HG03135 (cell line): ENCODE results near the gene FAM72D.
"Not testable (repeated sequence)": the region's sequence is repeated elsewhere in the genome, so short reads cannot be mapped to it uniquely, and the experiment has no call there.

Source experiments
- ATAC-seq: cut with Tn5 transposase; IDR thresholded peaks from one replicate; pipeline ENCODE4 v1.9.1; 2021; ENCODE audit warnings: mild to moderate bottlenecking, moderate library complexity; ENCODE audit not compliant: unreplicated experiment

The FAM72D gene

GRCh38 chr1:145082483-145083255, 13.1 kb upstream of the FAM72D start:
- not testable (repeated sequence) for ATAC-seq

- not testable (repeated sequence) for ATAC-seq
Observed at GRCh38 chr1:145093517-145094149, 2.1 kb upstream of the FAM72D start.

GRCh38 chr1:145094655-145095211, 1.0 kb upstream of the FAM72D start:
- peak; percentile 11 for ATAC-seq

- not testable (repeated sequence) for ATAC-seq
Observed at GRCh38 chr1:145101725-145102124, 6.0 kb downstream of the FAM72D start.

- ATAC-seq: not testable (repeated sequence)
Observed at GRCh38 chr1:145103294-145103693, 7.5 kb downstream of the FAM72D start.

- ATAC-seq: not testable (repeated sequence)
Observed at GRCh38 chr1:145111674-145112073, 15.9 kb downstream of the FAM72D start.

- ATAC-seq: not testable (repeated sequence)
Observed at GRCh38 chr1:145112703-145113102, 16.9 kb downstream of the FAM72D start.

GRCh38 chr1:145114560-145115057, 18.8 kb downstream of the FAM72D start:
- ATAC-seq: not testable (repeated sequence)

- ATAC-seq: not testable (repeated sequence)
Observed at GRCh38 chr1:145115587-145116493, 20.1 kb downstream of the FAM72D start.

- not testable (repeated sequence) for ATAC-seq
Observed at GRCh38 chr1:145119842-145120241, 24.1 kb downstream of the FAM72D start.

GRCh38 chr1:145122344-145123061, 26.7 kb downstream of the FAM72D start:
- ATAC-seq: not testable (repeated sequence)

GRCh38 chr1:145123062-145123395, 27.3 kb downstream of the FAM72D start:
- not testable (repeated sequence) for ATAC-seq

- not testable (repeated sequence) for ATAC-seq
Observed at GRCh38 chr1:145123992-145124641, 28.3 kb downstream of the FAM72D start.

GRCh38 chr1:145125112-145125511, 29.3 kb downstream of the FAM72D start:
- not testable (repeated sequence) for ATAC-seq

- not testable (repeated sequence) for ATAC-seq
Observed at GRCh38 chr1:145127144-145127543, 31.4 kb downstream of the FAM72D start.

- ATAC-seq: not testable (repeated sequence)
Observed at GRCh38 chr1:145128697-145129469, 33.1 kb downstream of the FAM72D start.

GRCh38 chr1:145134476-145134875, 38.7 kb downstream of the FAM72D start:
- ATAC-seq: not testable (repeated sequence)

GRCh38 chr1:145140549-145140948, 44.8 kb downstream of the FAM72D start:
- not testable (repeated sequence) for ATAC-seq
